H9 (cell line): ENCODE measurements around the gene PPIP5K1. TPM values are rescaled to one million over a fixed set of nuclear protein-coding genes. Genes with fewer than 3 reads are reported as not detected.

ENCODE experiments used
- DNase-seq: peaks from one replicate; pipeline ENCODE4 v3.0.0-alpha.2; 2017
- H2AFZ ChIP-seq: one replicate; pipeline ENCODE4 v1.6.1; 2013; ENCODE audit warnings: mild to moderate bottlenecking, low read length, control low read depth, moderate library complexity
- H2AK5ac ChIP-seq: 2 replicates; pipeline ENCODE4 v1.6.1; 2013; ENCODE audit warnings: low read length, control low read depth, mixed read lengths; ENCODE audit not compliant: insufficient read length
- H2BK120ac ChIP-seq: one replicate; pipeline ENCODE4 v1.6.1; 2013; ENCODE audit warnings: low read depth, mild to moderate bottlenecking, low read length, control low read depth, inconsistent platforms; ENCODE audit not compliant: poor library complexity, severe bottlenecking
- H2BK12ac ChIP-seq: 2 replicates; pipeline ENCODE4 v1.6.1; 2013; ENCODE audit warnings: low read length, control low read depth, mixed read lengths, low read depth; ENCODE audit not compliant: insufficient read length
- H2BK15ac ChIP-seq: 2 replicates; pipeline ENCODE4 v1.6.1; 2013; ENCODE audit warnings: low read depth, low read length, control low read depth
- H2BK20ac ChIP-seq: one replicate; pipeline ENCODE4 v1.6.1; 2013; ENCODE audit warnings: low read depth, mild to moderate bottlenecking, low read length, control low read depth, inconsistent platforms; ENCODE audit not compliant: poor library complexity, severe bottlenecking
- H2BK5ac ChIP-seq: 2 replicates; pipeline ENCODE4 v1.6.1; 2013; ENCODE audit warnings: low read length, control low read depth, mixed read lengths; ENCODE audit not compliant: insufficient read length
- H3K14ac ChIP-seq: 2 replicates; pipeline ENCODE4 v1.6.1; 2013; ENCODE audit warnings: low read length, control low read depth; ENCODE audit not compliant: insufficient read depth
- H3K18ac ChIP-seq: 2 replicates; pipeline ENCODE4 v1.6.1; 2013; ENCODE audit warnings: low read depth, mild to moderate bottlenecking, mixed read lengths, low read length, control low read depth; ENCODE audit not compliant: insufficient read length
- H3K23ac ChIP-seq: 2 replicates; pipeline ENCODE4 v1.6.1; 2013; ENCODE audit warnings: low read length, control low read depth, mixed read lengths, low read depth; ENCODE audit not compliant: insufficient read length
- H3K23me2 ChIP-seq: 2 replicates; pipeline ENCODE4 v1.6.1; 2013; ENCODE audit warnings: low read depth, mild to moderate bottlenecking, mixed read lengths, low read length, control low read depth; ENCODE audit not compliant: insufficient read length, poor library complexity, severe bottlenecking
- H3K27ac ChIP-seq: 2 replicates; pipeline ENCODE4 v1.5.1; 2013; ENCODE audit warnings: low read length, control low read depth, mixed read lengths, low read depth; ENCODE audit not compliant: insufficient read length
- H3K27me3 ChIP-seq: 2 replicates; pipeline ENCODE4 v1.6.1; 2013; ENCODE audit warnings: low read length, control low read depth, inconsistent platforms; ENCODE audit not compliant: insufficient read depth
- H3K4ac ChIP-seq: 2 replicates; pipeline ENCODE4 v1.6.1; 2013; ENCODE audit warnings: low read depth, mild to moderate bottlenecking, control low read depth, inconsistent platforms, low read length, moderate library complexity
- H3K4me1 ChIP-seq: 2 replicates; pipeline ENCODE4 v1.6.1; 2013; ENCODE audit warnings: low read length, control low read depth, inconsistent platforms; ENCODE audit not compliant: insufficient read depth
- H3K4me2 ChIP-seq: 2 replicates; pipeline ENCODE4 v1.6.1; 2013; ENCODE audit warnings: low read length, control low read depth, mixed read lengths; ENCODE audit not compliant: insufficient read length, insufficient read depth
- H3K56ac ChIP-seq: 2 replicates; pipeline ENCODE4 v1.6.1; 2013; ENCODE audit warnings: low read depth, mild to moderate bottlenecking, mixed read lengths, low read length, control low read depth; ENCODE audit not compliant: insufficient read length
- H3K79me1 ChIP-seq: 2 replicates; pipeline ENCODE4 v1.6.1; 2013; ENCODE audit warnings: low read depth, mild to moderate bottlenecking, moderate library complexity, low read length, control low read depth, inconsistent platforms; ENCODE audit not compliant: insufficient read depth, poor library complexity, severe bottlenecking
- H3K79me2 ChIP-seq: 2 replicates; pipeline ENCODE4 v1.6.1; 2013; ENCODE audit warnings: low read length, control low read depth, inconsistent platforms; ENCODE audit not compliant: insufficient read depth
- H3K9ac ChIP-seq: 2 replicates; pipeline ENCODE4 v1.6.1; 2013; ENCODE audit warnings: low read length, control low read depth, mixed read lengths; ENCODE audit not compliant: insufficient read length; ENCODE audit errors: extremely low read depth
- H3K9me3 ChIP-seq: one replicate; pipeline ENCODE4 v1.6.1; 2013; ENCODE audit warnings: low read depth, low read length, inconsistent platforms; ENCODE audit not compliant: control insufficient read depth
- H3T11ph ChIP-seq: one replicate; pipeline ENCODE4 v1.6.1; 2013; ENCODE audit warnings: mild to moderate bottlenecking, low read length, control low read depth, inconsistent platforms
- H4K20me1 ChIP-seq: one replicate; pipeline ENCODE4 v1.6.1; 2013; ENCODE audit not compliant: control insufficient read depth, insufficient read length, insufficient read depth
- H4K5ac ChIP-seq: 2 replicates; pipeline ENCODE4 v1.6.1; 2013; ENCODE audit warnings: low read depth, mild to moderate bottlenecking, mixed read lengths, low read length, control low read depth; ENCODE audit not compliant: insufficient read length
- H4K8ac ChIP-seq: replicated peaks from 2 replicates; pipeline ENCODE4 v1.6.1; 2013; ENCODE audit warnings: low read length, control low read depth, mixed read lengths, low read depth; ENCODE audit not compliant: insufficient read length
- H4K91ac ChIP-seq: 2 replicates; pipeline ENCODE4 v1.6.1; 2013; ENCODE audit warnings: low read depth, mild to moderate bottlenecking, moderate library complexity, mixed read lengths, low read length, control low read depth; ENCODE audit not compliant: insufficient read length
- H3K27ac Mint-ChIP-seq, 3 experiments: 2 replicates in 2 of 3; 3 replicates in 1 of 3; pipeline ENCODE4 v1.8.0; 2020 to 2021; ENCODE audit warnings: mixed read lengths in 3 of 3, mild to moderate bottlenecking in 1 of 3, moderate library complexity in 1 of 3
- H3K27me3 Mint-ChIP-seq: 2 replicates; pipeline ENCODE4 v1.8.0; 2021; ENCODE audit warnings: low read depth, mild to moderate bottlenecking, moderate library complexity, mixed read lengths
- H3K36me3 Mint-ChIP-seq, 3 experiments: 2 replicates in 2 of 3; 3 replicates in 1 of 3; pipeline ENCODE4 v1.8.0; 2020 to 2021; ENCODE audit warnings: low read depth in 3 of 3, mixed read lengths in 3 of 3; ENCODE audit not compliant: insufficient read depth in 1 of 3
- H3K4me1 Mint-ChIP-seq, 2 experiments: 2 replicates each; pipeline ENCODE4 v1.8.0; 2020; ENCODE audit warnings: mixed read lengths in 2 of 2
- H3K4me3 Mint-ChIP-seq, 2 experiments: 2 replicates in 1 of 2; 3 replicates in 1 of 2; pipeline ENCODE4 v1.8.0; 2020 to 2021; ENCODE audit warnings: mild to moderate bottlenecking in 2 of 2, mixed read lengths in 2 of 2, moderate library complexity in 1 of 2
- H3K9me3 Mint-ChIP-seq, 2 experiments: 2 replicates in 1 of 2; 3 replicates in 1 of 2; pipeline ENCODE4 v1.8.0; 2020; ENCODE audit warnings: mild to moderate bottlenecking in 2 of 2, mixed read lengths in 2 of 2, moderate library complexity in 1 of 2
- WGBS: extraction: QIAGEN DNeasy Blood & Tissue Kit; methylation state at CpG from one replicate; pipeline ENCODE4 v1.1.7; 2013; ENCODE audit warnings: missing lambda C conversion rate, low lambda C conversion rate, mixed read lengths; ENCODE audit not compliant: insufficient read length; ENCODE audit errors: extremely low coverage; 5-methylcytosine and 5-hydroxymethylcytosine counted together
- total RNA-seq: library from RNA; stranded (reverse); gene quantifications from 2 replicates; pipeline ENCODE4 v1.2.1, GENCODE V29; 2021
- TF ChIP-seq, protein P1 (sequence below): fragments of 200-600 bp; sonication (generic); conservative IDR thresholded peaks from 3 replicates; pipeline ENCODE4 v1.8.0; 2021; ENCODE audit warnings: antibody characterized with exemption, mild to moderate bottlenecking

PPIP5K1 gene
- total RNA-seq, 1 experiment from 2014 or later: 28.5 TPM

DNA sequence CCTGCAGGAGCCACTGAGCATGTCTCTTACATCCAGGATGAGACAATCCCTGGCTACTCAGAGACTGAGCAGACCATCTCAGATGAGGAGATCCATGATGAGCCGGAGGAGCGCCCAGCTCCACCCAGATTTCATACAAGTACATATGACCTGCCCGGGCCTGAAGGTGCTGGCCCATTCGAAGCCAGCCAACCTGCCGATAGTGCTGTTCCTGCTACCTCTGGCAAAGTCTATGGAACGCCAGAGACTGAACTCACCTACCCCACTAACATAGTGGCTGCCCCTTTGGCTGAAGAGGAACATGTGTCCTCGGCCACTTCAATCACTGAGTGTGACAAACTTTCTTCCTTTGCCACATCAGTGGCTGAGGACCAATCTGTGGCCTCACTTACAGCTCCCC lies 66.4 kb downstream of the PPIP5K1 start:
- Histone ChIP-seq H3K27me3 (peaks cover 11% of the 10 kb centered on the region; the same call in 1 of the 2 replicates), H4K8ac (no peak overlapping the region), H2BK20ac (no peak overlapping the region), H3K9ac (no peak overlapping the region), H3K79me1 (no peaks in the 10 kb centered on the region), H2BK5ac (no peak overlapping the region), H3K14ac (no peak overlapping the region), H3K4ac (no peak overlapping the region), H2AFZ (no peak overlapping the region), H2BK12ac (no peak overlapping the region), H4K91ac (no peak overlapping the region), H3K18ac (no peak overlapping the region), H3K9me3 (no peaks in the 10 kb centered on the region), H3K4me2 (no peak overlapping the region), H3K23ac (no peak overlapping the region), H4K5ac (no peak overlapping the region), H3K79me2 (no peaks in the 10 kb centered on the region), H2BK15ac (no peak overlapping the region), H3K4me1 (no peaks in the 10 kb centered on the region; the same call in 1 of the 2 replicates), H3K23me2 (peaks cover 2% of the 10 kb centered on the region), H4K20me1 (no peaks in the 10 kb centered on the region), H2AK5ac (no peak overlapping the region), H3T11ph (no peak overlapping the region), H2BK120ac (no peak overlapping the region), H3K27ac (no peak overlapping the region), H3K56ac (no peak overlapping the region)
- no peak for DNase-seq
- Mint-ChIP-seq H3K27ac (no peak overlapping the region), H3K4me1 (peaks cover 6 to 18% of the 10 kb centered on the region in 2 experiments), H3K27me3 (peaks cover 71% of the 10 kb centered on the region), H3K4me3 (no peak overlapping the region), H3K9me3 (no peaks in the 10 kb centered on the region; a peak in 1 of 5 replicates), H3K36me3 (peaks cover 0 to 7% (median 2%) of the 10 kb centered on the region in 3 experiments; a peak in 3 of 7 replicates)
- TF ChIP-seq, protein P1, sequence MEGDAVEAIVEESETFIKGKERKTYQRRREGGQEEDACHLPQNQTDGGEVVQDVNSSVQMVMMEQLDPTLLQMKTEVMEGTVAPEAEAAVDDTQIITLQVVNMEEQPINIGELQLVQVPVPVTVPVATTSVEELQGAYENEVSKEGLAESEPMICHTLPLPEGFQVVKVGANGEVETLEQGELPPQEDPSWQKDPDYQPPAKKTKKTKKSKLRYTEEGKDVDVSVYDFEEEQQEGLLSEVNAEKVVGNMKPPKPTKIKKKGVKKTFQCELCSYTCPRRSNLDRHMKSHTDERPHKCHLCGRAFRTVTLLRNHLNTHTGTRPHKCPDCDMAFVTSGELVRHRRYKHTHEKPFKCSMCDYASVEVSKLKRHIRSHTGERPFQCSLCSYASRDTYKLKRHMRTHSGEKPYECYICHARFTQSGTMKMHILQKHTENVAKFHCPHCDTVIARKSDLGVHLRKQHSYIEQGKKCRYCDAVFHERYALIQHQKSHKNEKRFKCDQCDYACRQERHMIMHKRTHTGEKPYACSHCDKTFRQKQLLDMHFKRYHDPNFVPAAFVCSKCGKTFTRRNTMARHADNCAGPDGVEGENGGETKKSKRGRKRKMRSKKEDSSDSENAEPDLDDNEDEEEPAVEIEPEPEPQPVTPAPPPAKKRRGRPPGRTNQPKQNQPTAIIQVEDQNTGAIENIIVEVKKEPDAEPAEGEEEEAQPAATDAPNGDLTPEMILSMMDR: no peak
- no CpG with 5 or more reads among the region's 7 CpGs for WGBS
